Measurements from ENCODE around the gene PLCB1.

The PLCB1 gene

GRCh38 chr20:8313073-8313472 is 181.0 kb downstream of the PLCB1 start:
- in situ Hi-C loops (cut with HindIII; ENCODE audit: low pct_unique_long_range_greater_than_20kb, low sequenced_read_pairs), result no loop called here
- no peak for DNase-seq (ENCODE audit: low read depth in 1 of 2, low spot score in 1 of 2)
- no peak for TF ChIP-seq JUND (IDR thresholded peaks at IDR 0.05; ENCODE audit: low read depth)

GRCh38 chr20:8315639-8316573 is 183.8 kb downstream of the PLCB1 start:
- no peak for DNase-seq (ENCODE audit: low read depth in 1 of 2, low spot score in 1 of 2)
- in situ Hi-C loops (cut with HindIII; ENCODE audit: low pct_unique_long_range_greater_than_20kb, low sequenced_read_pairs), result no loop called here
- no peak for TF ChIP-seq JUND (IDR thresholded peaks at IDR 0.05; ENCODE audit: low read depth)

- no peak for TF ChIP-seq JUND (IDR thresholded peaks at IDR 0.05; ENCODE audit: low read depth)
- in situ Hi-C loops (cut with HindIII; ENCODE audit: low pct_unique_long_range_greater_than_20kb, low sequenced_read_pairs), result no loop called here
- no peak for DNase-seq (ENCODE audit: low read depth in 1 of 2, low spot score in 1 of 2)
These were observed 185.4 kb downstream of the PLCB1 start for GRCh38 chr20:8317448-8317847.

- TF ChIP-seq JUND (IDR thresholded peaks at IDR 0.05; ENCODE audit: low read depth), result no peak
- no peak for DNase-seq (ENCODE audit: low read depth in 1 of 2, low spot score in 1 of 2)
- in situ Hi-C loops (cut with HindIII; ENCODE audit: low pct_unique_long_range_greater_than_20kb, low sequenced_read_pairs), result no loop called here
These were observed 187.0 kb downstream of the PLCB1 start for GRCh38 chr20:8318965-8319625.

- no peak for TF ChIP-seq JUND (IDR thresholded peaks at IDR 0.05; ENCODE audit: low read depth)
- in situ Hi-C loops (cut with HindIII; ENCODE audit: low pct_unique_long_range_greater_than_20kb, low sequenced_read_pairs), result no loop called here
- DNase-seq (ENCODE audit: low read depth in 1 of 2, low spot score in 1 of 2), result no peak
These were observed 188.2 kb downstream of the PLCB1 start for GRCh38 chr20:8320306-8320705.

- DNase-seq (ENCODE audit: low read depth in 1 of 2, low spot score in 1 of 2), result no peak
- in situ Hi-C loops (cut with HindIII; ENCODE audit: low pct_unique_long_range_greater_than_20kb, low sequenced_read_pairs), result no loop called here
- no peak for TF ChIP-seq JUND (IDR thresholded peaks at IDR 0.05; ENCODE audit: low read depth)
These were observed 188.9 kb downstream of the PLCB1 start for GRCh38 chr20:8321001-8321400.

- in situ Hi-C loops (cut with HindIII; ENCODE audit: low pct_unique_long_range_greater_than_20kb, low sequenced_read_pairs), result no loop called here
- DNase-seq (ENCODE audit: low read depth in 1 of 2, low spot score in 1 of 2), result no peak
- TF ChIP-seq JUND (IDR thresholded peaks at IDR 0.05; ENCODE audit: low read depth), result no peak
These were observed 190.7 kb downstream of the PLCB1 start for GRCh38 chr20:8322662-8323217.

- TF ChIP-seq JUND (IDR thresholded peaks at IDR 0.05; ENCODE audit: low read depth), result no peak
- in situ Hi-C loops (cut with HindIII; ENCODE audit: low pct_unique_long_range_greater_than_20kb, low sequenced_read_pairs), result no loop called here
- no peak for DNase-seq (ENCODE audit: low read depth in 1 of 2, low spot score in 1 of 2)
These were observed 194.1 kb downstream of the PLCB1 start for GRCh38 chr20:8326191-8326590.

GRCh38 chr20:8326899-8327298 is 194.8 kb downstream of the PLCB1 start:
- DNase-seq (ENCODE audit: low read depth in 1 of 2, low spot score in 1 of 2), result no peak
- in situ Hi-C loops (cut with HindIII; ENCODE audit: low pct_unique_long_range_greater_than_20kb, low sequenced_read_pairs), result no loop called here
- no peak for TF ChIP-seq JUND (IDR thresholded peaks at IDR 0.05; ENCODE audit: low read depth)

GRCh38 chr20:8328189-8328588 is 196.1 kb downstream of the PLCB1 start:
- in situ Hi-C loops (cut with HindIII; ENCODE audit: low pct_unique_long_range_greater_than_20kb, low sequenced_read_pairs), result no loop called here
- DNase-seq (ENCODE audit: low read depth in 1 of 2, low spot score in 1 of 2), result no peak
- TF ChIP-seq JUND (IDR thresholded peaks at IDR 0.05; ENCODE audit: low read depth), result no peak

- in situ Hi-C loops (cut with HindIII; ENCODE audit: low pct_unique_long_range_greater_than_20kb, low sequenced_read_pairs), result no loop called here
- no peak for DNase-seq (ENCODE audit: low read depth in 1 of 2, low spot score in 1 of 2)
- no peak for TF ChIP-seq JUND (IDR thresholded peaks at IDR 0.05; ENCODE audit: low read depth)
These were observed 198.3 kb downstream of the PLCB1 start for GRCh38 chr20:8330319-8330784.

GRCh38 chr20:8330785-8331695 is 199.0 kb downstream of the PLCB1 start:
- DNase-seq (ENCODE audit: low read depth in 1 of 2, low spot score in 1 of 2), result no peak
- no peak for TF ChIP-seq JUND (IDR thresholded peaks at IDR 0.05; ENCODE audit: low read depth)
- in situ Hi-C loops (cut with HindIII; ENCODE audit: low pct_unique_long_range_greater_than_20kb, low sequenced_read_pairs), result no loop called here

Measured in T47D (cell line).